T-helper 1 cell treated with Interleukin-12 subunit alpha and Interleukin-12 subunit beta and Interleukin-4 antibody, amounts not matched to agents 30 ng/mL and 1 ng/mL, for 36 hours (primary cell): ENCODE measurements around the gene RALGAPA2. TPM values are rescaled to one million over a fixed set of nuclear protein-coding genes. Genes with fewer than 3 reads are reported as not detected.

ENCODE experiments used
- intact Hi-C: fragments of 100-400 bp; cut with micrococcal nuclease; formaldehyde crosslinking; loops from one replicate; pipeline ENCODE4 v1.15.1; 2024
- total RNA-seq: library from RNA; stranded (reverse); gene quantifications from 2 replicates; pipeline ENCODE4 v1.2.3, GENCODE V29; 2022

RALGAPA2 gene
- total RNA-seq, 1 donor from 2014 or later = 28.6 TPM

GRCh38 chr20:20500312-20500711, 212.1 kb downstream of the RALGAPA2 start:
- intact Hi-C loops = no loop called here

- intact Hi-C loops = no loop called here
Observed at GRCh38 chr20:20499439-20499838, 213.0 kb downstream of the RALGAPA2 start.

- intact Hi-C loops = no loop called here
Observed at GRCh38 chr20:20498076-20498861, 214.2 kb downstream of the RALGAPA2 start.

- intact Hi-C loops = no loop called here
Observed at GRCh38 chr20:20497242-20497978, 215.0 kb downstream of the RALGAPA2 start.

- intact Hi-C loops = no loop called here
Observed at GRCh38 chr20:20495729-20496503, 216.5 kb downstream of the RALGAPA2 start.

GRCh38 chr20:20493701-20494100, 218.7 kb downstream of the RALGAPA2 start:
- intact Hi-C loops = no loop called here

GRCh38 chr20:20492521-20493332, 219.7 kb downstream of the RALGAPA2 start:
- intact Hi-C loops = no loop called here

GRCh38 chr20:20491784-20492264, 220.6 kb downstream of the RALGAPA2 start:
- intact Hi-C loops = loop anchor here (2.0 kb wide), 1 partner anchor 39 kb away; no protein-coding TSS in a partner anchor

GRCh38 chr20:20491110-20491783, 221.2 kb downstream of the RALGAPA2 start:
- intact Hi-C loops = loop anchor here (2.0 kb wide), 1 partner anchor 38 kb away; no protein-coding TSS in a partner anchor

- intact Hi-C loops = loop anchor here (2.0 kb wide), 1 partner anchor 38 kb away; no protein-coding TSS in a partner anchor
Observed at GRCh38 chr20:20490673-20491072, 221.8 kb downstream of the RALGAPA2 start.

- intact Hi-C loops = loop anchor here (2.0 kb wide), 1 partner anchor 37 kb away; no protein-coding TSS in a partner anchor
Observed at GRCh38 chr20:20489648-20490341, 222.6 kb downstream of the RALGAPA2 start.

GRCh38 chr20:20489054-20489453, 223.4 kb downstream of the RALGAPA2 start:
- intact Hi-C loops = no loop called here

GRCh38 chr20:20488388-20488787, 224.1 kb downstream of the RALGAPA2 start:
- intact Hi-C loops = no loop called here

GRCh38 chr20:20487811-20488210, 224.6 kb downstream of the RALGAPA2 start:
- intact Hi-C loops = no loop called here

GRCh38 chr20:20483328-20483727, 229.1 kb downstream of the RALGAPA2 start:
- intact Hi-C loops = no loop called here

GRCh38 chr20:20482453-20482852, 230.0 kb downstream of the RALGAPA2 start:
- intact Hi-C loops = no loop called here

GRCh38 chr20:20480689-20481088, 231.8 kb downstream of the RALGAPA2 start:
- intact Hi-C loops = no loop called here

- intact Hi-C loops = no loop called here
Observed at GRCh38 chr20:20480126-20480525, 232.3 kb downstream of the RALGAPA2 start.

GRCh38 chr20:20477444-20478041, 234.9 kb downstream of the RALGAPA2 start:
- intact Hi-C loops = no loop called here
